ENCODE measurements around the gene NARS2. TPM values are rescaled to one million over a fixed set of nuclear protein-coding genes. Genes with fewer than 3 reads are reported as not detected.

Gene NARS2
- polyA plus RNA-seq, 2 donors, result 8.3 to 17.2 TPM

GRCh38 chr11:78583889-78584288 lies 9.2 kb upstream of the NARS2 start:
- peaks cover 2 to 3% of the 10 kb centered on the region in 2 donors for H3K9me3 ChIP-seq (ENCODE audit: control insufficient read depth in 2 of 2, insufficient read depth in 1 of 2, low read depth in 1 of 2, low read length in 1 of 2)
- no peaks in the 10 kb centered on the region for H3K27me3 ChIP-seq (ENCODE audit: control insufficient read depth in 1 of 2, insufficient read depth in 2 of 2, low read length in 2 of 2)
- 82 to 86% methylated on average over 2 of the region's 2 CpGs for WGBS, 2 donors
- no peak overlapping the region for H3K27ac ChIP-seq (ENCODE audit: low read depth in 2 of 2, low read length in 1 of 2)
- H3K4me3 ChIP-seq (ENCODE audit: low read depth in 1 of 2, low read length in 2 of 2), result no peak overlapping the region
- H3K36me3 ChIP-seq (ENCODE audit: control insufficient read depth in 2 of 2, insufficient read depth in 2 of 2, low read length in 1 of 2), result no peaks in the 10 kb centered on the region
- H3K4me1 ChIP-seq (ENCODE audit: control insufficient read depth in 2 of 2, insufficient read depth in 2 of 2, low read length in 1 of 2), result no peaks in the 10 kb centered on the region

GRCh38 chr11:78577495-78577894 lies 2.8 kb upstream of the NARS2 start:
- Histone ChIP-seq H3K27me3 (ENCODE audit: control insufficient read depth in 1 of 2, insufficient read depth in 2 of 2, low read length in 2 of 2) (no peaks in the 10 kb centered on the region), H3K4me1 (ENCODE audit: control insufficient read depth in 2 of 2, insufficient read depth in 2 of 2, low read length in 1 of 2) (no peaks in the 10 kb centered on the region), H3K9me3 (ENCODE audit: control insufficient read depth in 2 of 2, insufficient read depth in 1 of 2, low read depth in 1 of 2, low read length in 1 of 2) (no peaks in the 10 kb centered on the region), H3K27ac (ENCODE audit: low read depth in 2 of 2, low read length in 1 of 2) (no peak overlapping the region), H3K36me3 (ENCODE audit: control insufficient read depth in 2 of 2, insufficient read depth in 2 of 2, low read length in 1 of 2) (no peaks in the 10 kb centered on the region), H3K4me3 (ENCODE audit: low read depth in 1 of 2, low read length in 2 of 2) (no peak overlapping the region)
- WGBS, 2 donors, result 75 to 82% methylated on average over 4 of the region's 4 CpGs

- WGBS, 2 donors, result 80 to 81% methylated on average over 8 of the region's 8 CpGs
- no peaks in the 10 kb centered on the region for H3K4me1 ChIP-seq (ENCODE audit: control insufficient read depth in 2 of 2, insufficient read depth in 2 of 2, low read length in 1 of 2)
- H3K36me3 ChIP-seq (ENCODE audit: control insufficient read depth in 2 of 2, insufficient read depth in 2 of 2, low read length in 1 of 2), result no peaks in the 10 kb centered on the region
- no peaks in the 10 kb centered on the region for H3K27me3 ChIP-seq (ENCODE audit: control insufficient read depth in 1 of 2, insufficient read depth in 2 of 2, low read length in 2 of 2)
- no peaks in the 10 kb centered on the region for H3K9me3 ChIP-seq (ENCODE audit: control insufficient read depth in 2 of 2, insufficient read depth in 1 of 2, low read depth in 1 of 2, low read length in 1 of 2)
- H3K27ac ChIP-seq (ENCODE audit: low read depth in 2 of 2, low read length in 1 of 2), result no peak overlapping the region
- H3K4me3 ChIP-seq (ENCODE audit: low read depth in 1 of 2, low read length in 2 of 2), result no peak overlapping the region
Observed at GRCh38 chr11:78576549-78577097, 2.0 kb upstream of the NARS2 start.

- H3K36me3 ChIP-seq (ENCODE audit: control insufficient read depth in 2 of 2, insufficient read depth in 2 of 2, low read length in 1 of 2), result peaks cover 0 to 1% of the 10 kb centered on the region in 2 donors
- H3K4me1 ChIP-seq (ENCODE audit: control insufficient read depth in 2 of 2, insufficient read depth in 2 of 2, low read length in 1 of 2), result no peaks in the 10 kb centered on the region
- peak overlapping the region; percentile 63 to 80 for H3K4me3 ChIP-seq (ENCODE audit: low read depth in 1 of 2, low read length in 2 of 2)
- H3K27ac ChIP-seq (ENCODE audit: low read depth in 2 of 2, low read length in 1 of 2), result peak overlapping the region in 1 of 2 donors; percentile 77
- no peaks in the 10 kb centered on the region for H3K27me3 ChIP-seq (ENCODE audit: control insufficient read depth in 1 of 2, insufficient read depth in 2 of 2, low read length in 2 of 2)
- WGBS, 2 donors, result 62 to 66% methylated on average over 10 of the region's 10 CpGs
- no peaks in the 10 kb centered on the region for H3K9me3 ChIP-seq (ENCODE audit: control insufficient read depth in 2 of 2, insufficient read depth in 1 of 2, low read depth in 1 of 2, low read length in 1 of 2)
Observed at GRCh38 chr11:78575478-78575877, 814 bp upstream of the NARS2 start.

GRCh38 chr11:78573681-78574080 lies 983 bp downstream of the NARS2 start:
- Histone ChIP-seq H3K9me3 (ENCODE audit: control insufficient read depth in 2 of 2, insufficient read depth in 1 of 2, low read depth in 1 of 2, low read length in 1 of 2) (no peaks in the 10 kb centered on the region), H3K27ac (ENCODE audit: low read depth in 2 of 2, low read length in 1 of 2) (no peak overlapping the region), H3K4me1 (ENCODE audit: control insufficient read depth in 2 of 2, insufficient read depth in 2 of 2, low read length in 1 of 2) (no peaks in the 10 kb centered on the region), H3K4me3 (ENCODE audit: low read depth in 1 of 2, low read length in 2 of 2) (peak overlapping the region in 1 of 2 donors; percentile 80), H3K27me3 (ENCODE audit: control insufficient read depth in 1 of 2, insufficient read depth in 2 of 2, low read length in 2 of 2) (no peaks in the 10 kb centered on the region), H3K36me3 (ENCODE audit: control insufficient read depth in 2 of 2, insufficient read depth in 2 of 2, low read length in 1 of 2) (peaks cover 0 to 4% of the 10 kb centered on the region in 2 donors)
- WGBS, 2 donors, result 6 to 9% methylated on average over 5 of the region's 5 CpGs

- H3K9me3 ChIP-seq (ENCODE audit: control insufficient read depth in 2 of 2, insufficient read depth in 1 of 2, low read depth in 1 of 2, low read length in 1 of 2), result no peaks in the 10 kb centered on the region
- peak overlapping the region in 1 of 2 donors; percentile 80 for H3K4me3 ChIP-seq (ENCODE audit: low read depth in 1 of 2, low read length in 2 of 2)
- 63 to 64% methylated on average over 3 of the region's 3 CpGs for WGBS, 2 donors
- no peaks in the 10 kb centered on the region for H3K27me3 ChIP-seq (ENCODE audit: control insufficient read depth in 1 of 2, insufficient read depth in 2 of 2, low read length in 2 of 2)
- no peak overlapping the region for H3K27ac ChIP-seq (ENCODE audit: low read depth in 2 of 2, low read length in 1 of 2)
- peaks cover 0 to 4% of the 10 kb centered on the region in 2 donors for H3K36me3 ChIP-seq (ENCODE audit: control insufficient read depth in 2 of 2, insufficient read depth in 2 of 2, low read length in 1 of 2)
- H3K4me1 ChIP-seq (ENCODE audit: control insufficient read depth in 2 of 2, insufficient read depth in 2 of 2, low read length in 1 of 2), result no peaks in the 10 kb centered on the region
Observed at GRCh38 chr11:78573271-78573670, 1.4 kb downstream of the NARS2 start.

GRCh38 chr11:78572394-78572793 lies 2.3 kb downstream of the NARS2 start:
- Histone ChIP-seq H3K27ac (ENCODE audit: low read depth in 2 of 2, low read length in 1 of 2) (no peak overlapping the region), H3K4me1 (ENCODE audit: control insufficient read depth in 2 of 2, insufficient read depth in 2 of 2, low read length in 1 of 2) (no peaks in the 10 kb centered on the region), H3K36me3 (ENCODE audit: control insufficient read depth in 2 of 2, insufficient read depth in 2 of 2, low read length in 1 of 2) (peaks cover 0 to 4% of the 10 kb centered on the region in 2 donors), H3K27me3 (ENCODE audit: control insufficient read depth in 1 of 2, insufficient read depth in 2 of 2, low read length in 2 of 2) (no peaks in the 10 kb centered on the region), H3K4me3 (ENCODE audit: low read depth in 1 of 2, low read length in 2 of 2) (no peak overlapping the region), H3K9me3 (ENCODE audit: control insufficient read depth in 2 of 2, insufficient read depth in 1 of 2, low read depth in 1 of 2, low read length in 1 of 2) (no peaks in the 10 kb centered on the region)
- 77 to 82% methylated on average over 4 of the region's 4 CpGs for WGBS, 2 donors

GRCh38 chr11:78570031-78570430 lies 4.6 kb downstream of the NARS2 start:
- Histone ChIP-seq H3K36me3 (ENCODE audit: control insufficient read depth in 2 of 2, insufficient read depth in 2 of 2, low read length in 1 of 2) (peaks cover 0 to 10% of the 10 kb centered on the region in 2 donors), H3K4me1 (ENCODE audit: control insufficient read depth in 2 of 2, insufficient read depth in 2 of 2, low read length in 1 of 2) (no peaks in the 10 kb centered on the region), H3K4me3 (ENCODE audit: low read depth in 1 of 2, low read length in 2 of 2) (no peak overlapping the region), H3K27ac (ENCODE audit: low read depth in 2 of 2, low read length in 1 of 2) (no peak overlapping the region), H3K9me3 (ENCODE audit: control insufficient read depth in 2 of 2, insufficient read depth in 1 of 2, low read depth in 1 of 2, low read length in 1 of 2) (no peaks in the 10 kb centered on the region), H3K27me3 (ENCODE audit: control insufficient read depth in 1 of 2, insufficient read depth in 2 of 2, low read length in 2 of 2) (no peaks in the 10 kb centered on the region)
- 96 to 97% methylated on average over 6 of the region's 6 CpGs for WGBS, 2 donors

- H3K4me1 ChIP-seq (ENCODE audit: control insufficient read depth in 2 of 2, insufficient read depth in 2 of 2, low read length in 1 of 2), result no peaks in the 10 kb centered on the region
- WGBS, 2 donors, result 56 to 67% methylated on average over 8 of the region's 8 CpGs
- no peaks in the 10 kb centered on the region for H3K9me3 ChIP-seq (ENCODE audit: control insufficient read depth in 2 of 2, insufficient read depth in 1 of 2, low read depth in 1 of 2, low read length in 1 of 2)
- H3K4me3 ChIP-seq (ENCODE audit: low read depth in 1 of 2, low read length in 2 of 2), result no peak overlapping the region
- no peaks in the 10 kb centered on the region for H3K27me3 ChIP-seq (ENCODE audit: control insufficient read depth in 1 of 2, insufficient read depth in 2 of 2, low read length in 2 of 2)
- H3K27ac ChIP-seq (ENCODE audit: low read depth in 2 of 2, low read length in 1 of 2), result no peak overlapping the region
- H3K36me3 ChIP-seq (ENCODE audit: control insufficient read depth in 2 of 2, insufficient read depth in 2 of 2, low read length in 1 of 2), result peaks cover 2 to 13% of the 10 kb centered on the region in 2 donors
Observed at GRCh38 chr11:78567209-78567608, 7.5 kb downstream of the NARS2 start.

All from esophagus (tissue), 2 donors.